Measurements from ENCODE around the gene TBX1.
"Not testable (repeated sequence)": the region's sequence is repeated elsewhere in the genome, so short reads cannot be mapped to it uniquely, and the experiment has no call there.

TBX1 gene

DNA sequence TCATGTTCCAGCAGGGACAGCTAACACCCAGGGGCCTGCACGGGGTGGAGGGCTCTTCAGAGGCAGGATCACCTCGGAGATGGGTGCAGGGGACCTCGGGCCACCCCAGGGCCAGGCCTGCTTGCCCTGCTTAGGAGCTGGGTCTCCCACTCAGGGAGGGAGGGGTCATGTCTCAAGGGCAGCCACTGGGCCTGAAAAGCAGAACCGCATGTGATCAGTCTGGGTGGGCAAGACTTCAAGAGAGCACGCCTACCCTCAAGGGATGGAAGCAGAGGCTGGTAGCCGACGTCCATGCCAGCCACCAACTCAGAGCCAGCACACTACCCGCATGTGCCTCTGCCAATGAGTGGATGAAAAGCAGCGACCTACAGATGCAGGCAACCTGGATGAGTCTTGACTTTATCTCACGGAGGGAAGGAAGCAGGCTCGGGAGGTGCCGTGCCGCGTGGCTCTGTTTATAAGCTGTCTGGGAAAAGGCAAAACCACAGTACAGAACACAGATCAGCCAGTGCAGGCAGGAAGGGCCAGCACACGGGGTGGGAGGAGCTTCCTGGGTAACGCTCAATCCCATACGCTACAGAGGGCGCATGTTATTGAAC lies 16.0 kb downstream of the TBX1 start:
- Histone ChIP-seq H3K4me1 (no peaks in the 10 kb centered on the region), H3K36me3 (ENCODE audit: control insufficient read depth, insufficient read depth, low read length) (no peaks in the 10 kb centered on the region), H3K4me2 (ENCODE audit: low read length) (no peak overlapping the region), H3K27ac (no peak overlapping the region), H3K9me3 (ENCODE audit: control insufficient read depth, low read length) (no peaks in the 10 kb centered on the region), H3K27me3 (ENCODE audit: control insufficient read depth, insufficient read depth, low read length) (no peaks in the 10 kb centered on the region), H3K9ac (no peak overlapping the region), H2AFZ (peak overlapping the region; percentile 22), H3K4me3 (ENCODE audit: low read depth, low read length) (no peak overlapping the region), H3K79me2 (no peaks in the 10 kb centered on the region)
- TF ChIP-seq, protein P1, sequence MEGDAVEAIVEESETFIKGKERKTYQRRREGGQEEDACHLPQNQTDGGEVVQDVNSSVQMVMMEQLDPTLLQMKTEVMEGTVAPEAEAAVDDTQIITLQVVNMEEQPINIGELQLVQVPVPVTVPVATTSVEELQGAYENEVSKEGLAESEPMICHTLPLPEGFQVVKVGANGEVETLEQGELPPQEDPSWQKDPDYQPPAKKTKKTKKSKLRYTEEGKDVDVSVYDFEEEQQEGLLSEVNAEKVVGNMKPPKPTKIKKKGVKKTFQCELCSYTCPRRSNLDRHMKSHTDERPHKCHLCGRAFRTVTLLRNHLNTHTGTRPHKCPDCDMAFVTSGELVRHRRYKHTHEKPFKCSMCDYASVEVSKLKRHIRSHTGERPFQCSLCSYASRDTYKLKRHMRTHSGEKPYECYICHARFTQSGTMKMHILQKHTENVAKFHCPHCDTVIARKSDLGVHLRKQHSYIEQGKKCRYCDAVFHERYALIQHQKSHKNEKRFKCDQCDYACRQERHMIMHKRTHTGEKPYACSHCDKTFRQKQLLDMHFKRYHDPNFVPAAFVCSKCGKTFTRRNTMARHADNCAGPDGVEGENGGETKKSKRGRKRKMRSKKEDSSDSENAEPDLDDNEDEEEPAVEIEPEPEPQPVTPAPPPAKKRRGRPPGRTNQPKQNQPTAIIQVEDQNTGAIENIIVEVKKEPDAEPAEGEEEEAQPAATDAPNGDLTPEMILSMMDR (IDR thresholded peaks at IDR 0.05), result no peak

DNA sequence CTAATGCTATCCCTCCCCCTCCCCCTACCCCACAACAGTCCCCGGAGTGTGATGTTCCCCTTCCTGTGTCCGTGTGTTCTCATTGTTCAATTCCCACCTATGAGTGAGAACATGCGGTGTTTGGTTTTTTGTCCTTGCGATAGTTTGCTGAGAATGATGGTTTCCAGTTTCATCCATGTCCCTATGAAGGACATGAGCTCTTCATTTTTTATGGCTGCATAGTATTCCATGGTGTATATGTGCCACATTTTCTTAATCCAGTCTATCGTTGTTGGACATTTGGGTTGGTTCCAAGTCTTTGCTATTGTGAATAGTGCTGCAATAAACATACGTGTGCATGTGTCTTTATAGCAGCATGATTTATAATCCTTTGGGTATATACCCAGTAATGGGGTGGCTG lies 16.6 kb downstream of the TBX1 start:
- not testable (repeated sequence) for H2AFZ ChIP-seq; H3K9ac ChIP-seq; H3K4me3 ChIP-seq (ENCODE audit: low read depth, low read length); H3K27ac ChIP-seq; H3K36me3 ChIP-seq (ENCODE audit: control insufficient read depth, insufficient read depth, low read length); H3K9me3 ChIP-seq (ENCODE audit: control insufficient read depth, low read length); H3K4me2 ChIP-seq (ENCODE audit: low read length); H3K79me2 ChIP-seq; H3K27me3 ChIP-seq (ENCODE audit: control insufficient read depth, insufficient read depth, low read length); H3K4me1 ChIP-seq

DNA sequence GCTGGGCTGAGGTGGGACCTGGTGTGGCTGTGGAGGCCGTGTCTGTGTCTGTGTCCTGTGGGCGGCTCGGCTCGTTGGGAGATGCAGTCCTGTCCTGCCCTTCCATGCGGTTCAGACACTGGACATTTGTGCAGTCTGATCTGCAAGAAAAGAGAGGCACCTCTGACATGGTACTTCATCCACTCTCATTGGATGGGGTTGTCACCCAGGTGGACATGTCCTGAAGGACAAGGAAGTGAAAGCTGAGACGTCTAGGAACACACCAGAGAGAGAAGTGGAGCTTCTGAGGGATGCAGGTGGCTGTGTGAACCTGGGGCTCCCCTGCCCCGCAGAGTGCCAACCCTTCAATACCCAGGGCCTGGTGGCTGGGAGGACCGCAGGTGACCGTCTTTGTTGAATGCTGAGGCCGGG lies 18.4 kb downstream of the TBX1 start:
- Histone ChIP-seq H3K4me3 (ENCODE audit: low read depth, low read length) (no peak overlapping the region), H3K4me2 (ENCODE audit: low read length) (no peak overlapping the region), H3K9me3 (ENCODE audit: control insufficient read depth, low read length) (no peaks in the 10 kb centered on the region), H2AFZ (no peak overlapping the region), H3K27ac (no peak overlapping the region), H3K27me3 (ENCODE audit: control insufficient read depth, insufficient read depth, low read length) (no peaks in the 10 kb centered on the region), H3K4me1 (no peaks in the 10 kb centered on the region), H3K9ac (no peak overlapping the region), H3K79me2 (no peaks in the 10 kb centered on the region), H3K36me3 (ENCODE audit: control insufficient read depth, insufficient read depth, low read length) (no peaks in the 10 kb centered on the region)
- TF ChIP-seq, protein P1 (IDR thresholded peaks at IDR 0.05), result no peak

DNA sequence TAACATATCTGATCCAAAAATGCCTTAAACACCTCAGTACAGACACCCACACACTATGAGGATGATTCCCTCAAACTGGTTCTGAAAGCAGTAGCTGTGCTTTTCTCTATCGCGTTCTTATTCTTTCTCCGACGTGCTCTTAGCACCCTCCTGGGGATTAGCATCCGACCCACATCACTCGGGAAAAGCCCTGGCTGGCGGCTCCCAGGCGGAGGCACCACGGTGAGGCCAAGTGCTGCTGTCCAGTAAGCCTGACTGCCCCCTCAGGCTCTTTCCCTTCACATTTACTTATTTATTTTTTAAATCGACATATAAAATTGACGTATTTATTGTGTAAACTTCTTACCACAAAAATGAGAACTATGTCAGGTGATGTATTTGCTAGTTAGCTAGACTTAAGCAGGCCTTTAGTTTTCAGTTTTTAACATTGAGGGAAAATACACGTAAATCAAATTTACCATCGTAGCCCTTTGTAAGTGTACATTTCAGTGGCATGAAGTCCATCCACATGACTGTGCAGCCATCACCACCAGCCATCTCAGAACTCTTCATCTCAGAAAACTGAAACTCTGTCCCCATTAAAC lies 19.2 kb downstream of the TBX1 start:
- no peak overlapping the region for H3K4me3 ChIP-seq (ENCODE audit: low read depth, low read length)
- H3K4me1 ChIP-seq, result no peaks in the 10 kb centered on the region
- H3K9ac ChIP-seq, result no peak overlapping the region
- no peaks in the 10 kb centered on the region for H3K27me3 ChIP-seq (ENCODE audit: control insufficient read depth, insufficient read depth, low read length)
- TF ChIP-seq, protein P1 (IDR thresholded peaks at IDR 0.05), result no peak
- H3K4me2 ChIP-seq (ENCODE audit: low read length), result no peak overlapping the region
- no peak overlapping the region for H3K27ac ChIP-seq
- no peaks in the 10 kb centered on the region for H3K36me3 ChIP-seq (ENCODE audit: control insufficient read depth, insufficient read depth, low read length)
- H2AFZ ChIP-seq, result no peak overlapping the region
- no peaks in the 10 kb centered on the region for H3K9me3 ChIP-seq (ENCODE audit: control insufficient read depth, low read length)
- no peaks in the 10 kb centered on the region for H3K79me2 ChIP-seq

DNA sequence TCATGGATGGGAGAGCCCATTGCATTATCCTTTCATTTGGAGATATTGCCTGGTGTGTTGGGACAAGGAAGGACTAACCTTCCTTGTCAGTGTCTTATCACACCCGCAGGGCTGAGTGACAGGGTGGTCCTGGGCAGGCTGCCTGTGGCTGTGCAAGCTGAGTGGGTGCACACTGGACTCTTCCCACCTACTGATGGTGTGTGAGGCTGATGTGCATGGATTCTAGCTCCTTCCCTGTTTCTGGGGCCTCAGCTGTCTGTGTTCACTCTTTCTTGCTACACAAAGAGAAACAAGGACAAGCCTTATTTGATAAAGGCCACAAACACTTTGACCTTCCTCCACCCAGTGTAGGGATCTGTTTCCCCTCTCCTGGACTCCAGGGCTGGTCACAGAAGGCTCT lies 22.0 kb downstream of the TBX1 start:
- H3K4me1 ChIP-seq, result no peaks in the 10 kb centered on the region
- no peaks in the 10 kb centered on the region for H3K79me2 ChIP-seq
- no peaks in the 10 kb centered on the region for H3K27me3 ChIP-seq (ENCODE audit: control insufficient read depth, insufficient read depth, low read length)
- no peaks in the 10 kb centered on the region for H3K9me3 ChIP-seq (ENCODE audit: control insufficient read depth, low read length)
- H3K27ac ChIP-seq, result no peak overlapping the region
- no peak overlapping the region for H2AFZ ChIP-seq
- H3K4me2 ChIP-seq (ENCODE audit: low read length), result no peak overlapping the region
- H3K36me3 ChIP-seq (ENCODE audit: control insufficient read depth, insufficient read depth, low read length), result no peaks in the 10 kb centered on the region
- TF ChIP-seq, protein P1 (IDR thresholded peaks at IDR 0.05), result no peak
- no peak overlapping the region for H3K4me3 ChIP-seq (ENCODE audit: low read depth, low read length)
- H3K9ac ChIP-seq, result no peak overlapping the region

Measured in parathyroid adenoma (tissue), 2 donors.